ENCODE results near the gene SSX2IP. TPM values are rescaled to one million over a fixed set of nuclear protein-coding genes. Genes with fewer than 3 reads are reported as not detected.

SSX2IP gene
- total RNA-seq, 1 donor from 2014 or later: 11.9 TPM

DNA sequence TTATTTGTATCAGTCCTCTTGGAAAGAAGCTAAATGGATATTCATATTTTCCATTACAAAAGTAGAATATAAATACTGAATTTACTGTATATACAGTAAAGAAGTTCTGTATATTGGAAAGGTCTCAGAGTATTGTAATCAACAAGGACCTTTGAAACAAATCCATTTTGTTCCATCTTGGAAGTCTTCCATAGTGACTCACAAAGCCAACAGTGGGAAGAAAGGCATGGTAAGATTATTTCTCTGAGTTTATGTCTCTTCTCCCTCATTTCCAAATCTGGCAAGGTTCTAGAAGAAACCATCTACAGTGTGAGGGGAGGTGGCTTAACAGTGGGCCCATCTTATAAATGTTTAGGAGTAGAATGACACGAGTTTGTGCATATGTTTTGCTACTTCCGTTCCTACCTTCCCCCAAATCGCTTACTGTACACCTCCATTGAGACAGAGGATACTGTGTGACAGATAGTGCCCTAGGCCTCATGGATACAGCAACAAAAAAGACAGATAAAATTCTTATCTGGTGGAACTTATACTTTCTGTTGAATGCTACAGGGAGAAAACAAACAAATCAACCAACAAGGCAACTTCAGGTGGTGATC is 22.1 kb upstream of the SSX2IP start:
- intact Hi-C loops (cut with micrococcal nuclease): no loop called here
- TF ChIP-seq, protein P1, sequence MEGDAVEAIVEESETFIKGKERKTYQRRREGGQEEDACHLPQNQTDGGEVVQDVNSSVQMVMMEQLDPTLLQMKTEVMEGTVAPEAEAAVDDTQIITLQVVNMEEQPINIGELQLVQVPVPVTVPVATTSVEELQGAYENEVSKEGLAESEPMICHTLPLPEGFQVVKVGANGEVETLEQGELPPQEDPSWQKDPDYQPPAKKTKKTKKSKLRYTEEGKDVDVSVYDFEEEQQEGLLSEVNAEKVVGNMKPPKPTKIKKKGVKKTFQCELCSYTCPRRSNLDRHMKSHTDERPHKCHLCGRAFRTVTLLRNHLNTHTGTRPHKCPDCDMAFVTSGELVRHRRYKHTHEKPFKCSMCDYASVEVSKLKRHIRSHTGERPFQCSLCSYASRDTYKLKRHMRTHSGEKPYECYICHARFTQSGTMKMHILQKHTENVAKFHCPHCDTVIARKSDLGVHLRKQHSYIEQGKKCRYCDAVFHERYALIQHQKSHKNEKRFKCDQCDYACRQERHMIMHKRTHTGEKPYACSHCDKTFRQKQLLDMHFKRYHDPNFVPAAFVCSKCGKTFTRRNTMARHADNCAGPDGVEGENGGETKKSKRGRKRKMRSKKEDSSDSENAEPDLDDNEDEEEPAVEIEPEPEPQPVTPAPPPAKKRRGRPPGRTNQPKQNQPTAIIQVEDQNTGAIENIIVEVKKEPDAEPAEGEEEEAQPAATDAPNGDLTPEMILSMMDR (IDR thresholded peaks at IDR 0.05; ENCODE audit: borderline replicate concordance): no peak
- Histone ChIP-seq H3K27me3 (ENCODE audit: low read depth) (no peaks in the 10 kb centered on the region), H3K36me3 (no peaks in the 10 kb centered on the region), H3K4me1 (no peaks in the 10 kb centered on the region), H3K9me3 (replicated peaks) (no peaks in the 10 kb centered on the region), H3K27ac (replicated peaks) (no peak overlapping the region), H3K4me3 (no peak overlapping the region)
- no peak for DNase-seq

DNA sequence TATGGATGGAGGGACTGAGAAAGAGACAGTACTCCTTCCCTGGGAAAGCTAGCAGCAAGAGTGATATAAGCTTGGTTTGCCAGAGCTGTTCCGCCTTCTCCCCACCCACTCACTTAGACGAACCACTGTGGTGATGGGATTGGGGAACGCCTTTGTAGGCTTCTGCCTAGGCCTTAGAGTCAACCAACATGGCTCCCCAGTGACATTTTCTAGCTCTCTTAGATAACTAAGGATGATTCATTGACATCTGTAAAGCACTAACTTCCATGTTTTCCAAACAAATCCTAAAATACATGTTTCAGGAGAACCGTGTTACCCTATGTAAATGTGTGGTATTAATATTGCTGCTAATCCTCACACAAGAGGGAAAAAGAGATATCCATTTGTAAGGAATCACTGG is 21.6 kb upstream of the SSX2IP start:
- H3K4me1 ChIP-seq: no peaks in the 10 kb centered on the region
- H3K27ac ChIP-seq (replicated peaks): no peak overlapping the region
- H3K4me3 ChIP-seq: no peak overlapping the region
- intact Hi-C loops (cut with micrococcal nuclease): no loop called here
- no peak for DNase-seq
- H3K36me3 ChIP-seq: no peaks in the 10 kb centered on the region
- peaks cover 4% of the 10 kb centered on the region for H3K27me3 ChIP-seq (ENCODE audit: low read depth)
- no peaks in the 10 kb centered on the region for H3K9me3 ChIP-seq (replicated peaks)
- TF ChIP-seq, protein P1 (IDR thresholded peaks at IDR 0.05; ENCODE audit: borderline replicate concordance): no peak

DNA sequence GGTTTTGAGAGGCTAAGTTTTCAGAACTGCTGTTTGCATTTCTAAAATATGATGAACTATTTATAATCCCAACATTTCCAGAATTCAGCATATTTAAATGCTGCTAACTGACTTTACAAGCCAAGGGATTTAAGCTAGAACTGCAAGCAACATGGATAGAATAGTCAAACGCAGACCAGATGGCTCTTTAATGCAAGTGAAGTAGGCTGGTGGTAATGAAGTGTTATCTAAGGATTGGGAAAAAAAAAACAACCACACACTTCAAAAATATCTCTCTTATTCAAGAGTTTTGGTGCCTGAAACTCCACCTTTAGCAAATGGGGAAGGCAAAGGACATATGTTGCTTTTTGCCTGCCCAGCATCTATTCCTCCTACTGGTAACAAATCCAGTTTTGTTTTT is 20.9 kb upstream of the SSX2IP start:
- Histone ChIP-seq H3K9me3 (replicated peaks) (no peaks in the 10 kb centered on the region), H3K27ac (replicated peaks) (no peak overlapping the region), H3K4me1 (no peaks in the 10 kb centered on the region), H3K27me3 (ENCODE audit: low read depth) (peaks cover 10% of the 10 kb centered on the region), H3K36me3 (no peaks in the 10 kb centered on the region), H3K4me3 (no peak overlapping the region)
- no peak for DNase-seq
- TF ChIP-seq, protein P1 (IDR thresholded peaks at IDR 0.05; ENCODE audit: borderline replicate concordance): no peak
- intact Hi-C loops (cut with micrococcal nuclease): no loop called here

- H3K36me3 ChIP-seq: no peaks in the 10 kb centered on the region
- H3K27ac ChIP-seq (replicated peaks): no peak overlapping the region
- TF ChIP-seq, protein P1 (IDR thresholded peaks at IDR 0.05; ENCODE audit: borderline replicate concordance): no peak
- intact Hi-C loops (cut with micrococcal nuclease): no loop called here
- DNase-seq: no peak
- peaks cover 25% of the 10 kb centered on the region for H3K27me3 ChIP-seq (ENCODE audit: low read depth)
- H3K4me3 ChIP-seq: no peak overlapping the region
- no peaks in the 10 kb centered on the region for H3K9me3 ChIP-seq (replicated peaks)
- H3K4me1 ChIP-seq: no peaks in the 10 kb centered on the region
Observed at GRCh38 chr1:84709131-84709530, 18.9 kb upstream of the SSX2IP start.

GRCh38 chr1:84708031-84708430 is 17.8 kb upstream of the SSX2IP start:
- H3K4me3 ChIP-seq: no peak overlapping the region
- peaks cover 29% of the 10 kb centered on the region for H3K27me3 ChIP-seq (ENCODE audit: low read depth)
- H3K27ac ChIP-seq (replicated peaks): no peak overlapping the region
- no peaks in the 10 kb centered on the region for H3K9me3 ChIP-seq (replicated peaks)
- DNase-seq: no peak
- intact Hi-C loops (cut with micrococcal nuclease): no loop called here
- H3K36me3 ChIP-seq: no peaks in the 10 kb centered on the region
- TF ChIP-seq, protein P1 (IDR thresholded peaks at IDR 0.05; ENCODE audit: borderline replicate concordance): no peak
- no peaks in the 10 kb centered on the region for H3K4me1 ChIP-seq

Data from left ventricle myocardium inferior (tissue), 1 donor.